Activated CD8-positive, alpha-beta memory T cell treated with anti-CD3 and anti-CD28 coated beads, Interleukin-2, amount 10 ng/mL, durations not matched to agents 7 days and 5 days (primary cell): ENCODE measurements around the gene CCL7. TPM values are rescaled to one million over a fixed set of nuclear protein-coding genes. Genes with fewer than 3 reads are reported as not detected.
"Not testable (repeated sequence)": the region's sequence is repeated elsewhere in the genome, so short reads cannot be mapped to it uniquely, and the experiment has no call there.

Experiments
- ATAC-seq: fragments of 150-1000 bp; cut with Tn5 transposase; one replicate; pipeline ENCODE4 v1.10.0; 2021; ENCODE audit warnings: moderate library complexity
- CTCF ChIA-PET: fragments of 350-600 bp; sonication (Branson Sonifier 250); formaldehyde crosslinking; loops from one replicate; lab custom pipeline; 2021; ENCODE audit warnings: antibody characterized with exemption; lab: Charles Lee
- DNase-seq: peaks from one replicate; pipeline ENCODE4 v3.0.0-alpha.2; 2020
- H3K27ac Mint-ChIP-seq: one replicate; pipeline ENCODE4 v1.8.0; 2021; ENCODE audit warnings: mild to moderate bottlenecking, mixed read lengths
- H3K27me3 Mint-ChIP-seq: one replicate; pipeline ENCODE4 v1.8.0; 2021; ENCODE audit warnings: mixed read lengths
- H3K36me3 Mint-ChIP-seq: one replicate; pipeline ENCODE4 v1.8.0; 2021; ENCODE audit warnings: mild to moderate bottlenecking, mixed read lengths
- H3K4me1 Mint-ChIP-seq: one replicate; pipeline ENCODE4 v1.8.0; 2021; ENCODE audit warnings: mixed read lengths
- H3K4me3 Mint-ChIP-seq: one replicate; pipeline ENCODE4 v1.8.0; 2021; ENCODE audit warnings: mild to moderate bottlenecking, moderate library complexity, mixed read lengths
- H3K9me3 Mint-ChIP-seq: one replicate; pipeline ENCODE4 v1.8.0; 2022; ENCODE audit warnings: low read depth, mixed read lengths
- total RNA-seq, 2 experiments: library from RNA; stranded (reverse); gene quantifications; one replicate each; pipeline ENCODE4 v1.2.3, GENCODE V29; 2021

Gene CCL7
- not detected for total RNA-seq

DNA sequence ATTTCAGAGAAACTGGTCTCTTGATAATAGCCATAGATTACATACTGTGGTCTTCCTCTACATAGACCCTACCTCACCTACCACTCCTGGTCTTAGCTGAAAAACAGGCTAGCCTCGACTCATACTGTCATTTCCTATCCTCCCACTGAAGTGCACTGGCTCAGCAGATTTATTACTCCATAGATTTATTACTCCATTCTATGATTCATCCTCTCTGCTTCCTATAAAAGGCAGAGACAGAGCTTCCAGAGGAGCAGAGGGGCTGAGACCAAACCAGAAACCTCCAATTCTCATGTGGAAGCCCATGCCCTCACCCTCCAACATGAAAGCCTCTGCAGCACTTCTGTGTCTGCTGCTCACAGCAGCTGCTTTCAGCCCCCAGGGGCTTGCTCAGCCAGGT, at the start of gene CCL7:
TSS of gene CCL7 (plus strand) at position 253 of the 400 bp plus-strand sequence. CDS start at position 323, 70 bp downstream.
- H3K4me1 Mint-ChIP-seq = no peaks in the 10 kb centered on the region
- H3K36me3 Mint-ChIP-seq = no peaks in the 10 kb centered on the region
- H3K4me3 Mint-ChIP-seq = no peak within 1 kb of the TSS
- H3K9me3 Mint-ChIP-seq = no peaks in the 10 kb centered on the region
- no peak for ATAC-seq
- DNase-seq = no peak
- CTCF ChIA-PET = no interaction called here
- H3K27ac Mint-ChIP-seq = no peak within 1 kb of the TSS
- H3K27me3 Mint-ChIP-seq = peaks cover 79% of the 10 kb centered on the region

DNA sequence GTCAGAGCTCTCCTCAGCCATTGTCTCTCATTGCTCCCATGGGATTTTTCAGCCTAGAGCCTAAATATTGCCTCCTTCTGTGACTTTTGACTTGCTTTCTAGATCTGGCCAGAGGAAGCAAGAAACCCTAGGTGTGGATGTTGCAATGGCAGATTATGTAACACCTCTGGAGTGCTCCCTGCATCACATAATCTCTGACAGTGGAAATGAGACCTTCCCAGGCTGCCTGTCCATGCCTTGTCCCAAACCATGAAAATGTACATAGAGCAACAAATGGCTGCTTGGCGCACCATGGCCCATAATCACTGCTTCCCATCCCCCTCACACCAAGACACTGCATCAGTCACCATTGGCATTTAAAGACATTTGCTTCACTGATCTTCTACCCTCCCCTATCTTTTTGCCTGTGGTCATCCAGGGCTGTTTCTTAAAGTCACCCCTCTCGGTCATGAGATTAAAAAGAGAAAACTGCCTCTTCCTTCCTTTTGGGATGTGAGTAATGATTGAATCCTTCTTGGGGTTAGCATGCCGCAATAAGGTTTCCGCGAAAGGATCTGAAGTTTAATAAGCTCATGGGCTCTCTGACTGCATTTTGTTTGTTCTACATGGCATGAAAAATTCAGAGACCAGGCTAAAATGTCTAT, 49.1 kb upstream of the CCL7 start:
- CTCF ChIA-PET = no interaction called here
- DNase-seq (no peak), ATAC-seq (no peak)
- no peaks in the 10 kb centered on the region for H3K4me1 Mint-ChIP-seq
- no peak overlapping the region for H3K4me3 Mint-ChIP-seq
- peaks cover 2% of the 10 kb centered on the region for H3K36me3 Mint-ChIP-seq
- no peak overlapping the region for H3K27ac Mint-ChIP-seq
- H3K9me3 Mint-ChIP-seq = peaks cover 3% of the 10 kb centered on the region
- H3K27me3 Mint-ChIP-seq = peaks cover 70% of the 10 kb centered on the region

DNA sequence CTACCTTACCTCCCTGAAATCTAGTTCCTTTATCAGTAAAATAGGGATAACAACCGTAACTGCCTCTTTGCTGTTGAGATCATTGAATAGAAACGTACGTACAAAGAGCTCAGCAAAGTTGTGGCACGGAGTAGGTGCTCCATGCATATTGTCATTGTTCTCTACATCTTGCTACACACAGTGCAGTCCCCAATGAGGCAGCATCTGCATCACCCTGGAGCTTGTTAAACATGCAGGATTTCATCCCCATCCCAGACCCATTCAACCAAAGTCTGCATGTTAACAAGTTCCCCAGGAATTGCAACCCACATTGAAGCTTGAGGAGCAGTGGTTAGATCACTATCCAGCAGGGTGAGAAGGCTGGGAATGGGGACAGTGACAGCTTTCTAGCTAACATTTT, 48.6 kb upstream of the CCL7 start:
- H3K27ac Mint-ChIP-seq = no peak overlapping the region
- DNase-seq = no peak
- no peaks in the 10 kb centered on the region for H3K36me3 Mint-ChIP-seq
- CTCF ChIA-PET = no interaction called here
- no peaks in the 10 kb centered on the region for H3K9me3 Mint-ChIP-seq
- H3K4me3 Mint-ChIP-seq = no peak overlapping the region
- H3K4me1 Mint-ChIP-seq = no peaks in the 10 kb centered on the region
- no peak for ATAC-seq
- peaks cover 71% of the 10 kb centered on the region for H3K27me3 Mint-ChIP-seq

DNA sequence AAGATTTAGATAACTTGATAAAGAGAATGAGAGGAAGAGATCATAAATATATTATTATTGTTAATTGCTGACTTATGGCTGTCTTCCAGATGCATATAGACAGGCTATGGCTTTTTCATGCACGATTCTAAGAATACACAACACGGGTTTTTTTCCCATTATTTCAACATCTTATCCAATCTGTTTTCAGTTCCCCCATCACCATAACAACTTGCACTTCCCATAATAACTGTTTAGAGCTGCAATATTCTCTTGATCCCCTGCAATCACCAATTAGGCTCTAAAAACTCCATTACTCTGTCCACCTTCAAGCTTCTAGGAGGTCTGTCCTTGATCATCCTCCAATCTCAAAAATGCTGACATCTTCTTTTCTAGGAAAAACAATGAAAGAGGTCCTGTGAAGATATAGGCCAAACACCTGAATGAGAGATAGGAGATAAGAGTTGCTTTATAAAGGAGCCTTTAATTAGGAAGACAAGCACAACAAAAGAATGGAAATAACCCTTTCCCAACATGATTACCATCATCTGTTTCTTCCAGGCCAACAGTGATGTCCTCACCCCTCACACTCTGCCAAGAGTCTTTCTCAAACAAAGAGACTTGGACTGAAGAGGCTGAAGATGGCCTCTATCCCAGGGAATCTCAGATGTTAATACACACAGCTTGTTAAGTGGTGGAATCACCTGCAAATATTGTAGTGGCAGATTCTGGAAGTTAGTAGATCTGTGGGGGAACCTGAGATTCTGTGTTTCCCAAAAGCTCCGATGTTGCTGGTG, 47.1 kb upstream of the CCL7 start:
- Mint-ChIP-seq H3K27me3 (peaks cover 70% of the 10 kb centered on the region), H3K36me3 (no peaks in the 10 kb centered on the region), H3K4me1 (no peaks in the 10 kb centered on the region), H3K9me3 (no peaks in the 10 kb centered on the region), H3K4me3 (no peak overlapping the region), H3K27ac (no peak overlapping the region)
- DNase-seq = no peak
- ATAC-seq = no peak
- CTCF ChIA-PET = interaction anchor here (1.5 kb wide), 1 partner anchor 22 kb away, joined by 4 read pairs; no protein-coding TSS in a partner anchor

DNA sequence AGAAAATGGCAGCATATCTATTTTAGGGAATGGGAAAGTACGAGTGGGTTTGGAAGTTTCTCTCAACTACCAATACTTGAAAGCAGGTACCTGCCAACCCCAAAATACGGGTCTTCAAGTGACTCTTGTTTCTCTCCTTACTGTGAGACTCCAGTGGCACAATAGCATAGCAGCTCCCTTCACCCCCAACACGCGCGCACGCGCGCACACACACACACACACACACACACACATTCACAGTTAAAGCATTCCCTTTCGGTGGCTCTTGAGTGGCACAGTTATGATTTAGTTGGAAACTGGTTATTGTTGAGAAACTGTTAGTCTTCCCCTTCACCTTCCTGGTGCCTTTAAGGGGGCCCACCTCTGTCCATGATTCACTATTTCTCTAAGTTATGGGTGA, 45.0 kb upstream of the CCL7 start:
- H3K4me1 Mint-ChIP-seq = no peaks in the 10 kb centered on the region
- H3K4me3 Mint-ChIP-seq = no peak overlapping the region
- no peaks in the 10 kb centered on the region for H3K9me3 Mint-ChIP-seq
- no peak for ATAC-seq
- no peak overlapping the region for H3K27ac Mint-ChIP-seq
- DNase-seq = no peak
- peaks cover 71% of the 10 kb centered on the region for H3K27me3 Mint-ChIP-seq
- no peaks in the 10 kb centered on the region for H3K36me3 Mint-ChIP-seq
- CTCF ChIA-PET = no interaction called here

DNA sequence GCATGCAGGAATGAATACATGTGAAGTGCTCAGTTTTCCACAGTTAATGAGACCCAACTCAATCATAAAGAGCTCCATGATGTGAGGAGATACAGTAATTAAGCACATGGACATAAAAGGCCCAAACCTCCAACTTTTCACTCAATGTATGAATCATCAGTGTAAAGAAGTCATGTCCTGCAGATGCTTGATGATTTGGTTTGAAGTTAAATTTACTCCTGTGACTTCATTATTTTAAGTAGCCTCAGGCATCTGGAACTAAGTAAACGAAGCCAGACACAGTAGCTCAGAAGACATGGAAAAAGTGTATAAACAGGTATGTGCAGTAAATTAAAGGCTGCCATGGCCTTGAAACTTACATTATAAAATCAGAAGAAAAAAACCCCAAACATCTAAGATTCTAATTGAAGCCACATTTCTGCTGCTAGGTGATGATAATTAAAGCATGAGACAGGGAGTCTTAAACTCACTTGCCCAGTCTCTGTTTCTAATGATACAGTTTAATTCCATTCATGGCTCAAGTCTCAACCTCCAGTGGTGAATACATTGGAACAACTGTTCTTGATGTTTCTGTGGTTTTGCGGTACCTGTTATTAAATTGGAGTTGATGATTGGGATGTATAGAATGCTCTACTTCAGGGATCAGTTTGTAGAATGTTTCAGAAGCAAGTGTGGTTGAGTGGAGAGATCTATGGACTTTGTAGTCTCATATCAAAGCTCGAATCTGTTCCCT, 43.8 kb upstream of the CCL7 start:
- ATAC-seq (no peak), DNase-seq (no peak)
- no peaks in the 10 kb centered on the region for H3K4me1 Mint-ChIP-seq
- peaks cover 77% of the 10 kb centered on the region for H3K27me3 Mint-ChIP-seq
- peaks cover 3% of the 10 kb centered on the region for H3K9me3 Mint-ChIP-seq
- CTCF ChIA-PET = no interaction called here
- no peaks in the 10 kb centered on the region for H3K36me3 Mint-ChIP-seq
- no peak overlapping the region for H3K27ac Mint-ChIP-seq
- H3K4me3 Mint-ChIP-seq = no peak overlapping the region

DNA sequence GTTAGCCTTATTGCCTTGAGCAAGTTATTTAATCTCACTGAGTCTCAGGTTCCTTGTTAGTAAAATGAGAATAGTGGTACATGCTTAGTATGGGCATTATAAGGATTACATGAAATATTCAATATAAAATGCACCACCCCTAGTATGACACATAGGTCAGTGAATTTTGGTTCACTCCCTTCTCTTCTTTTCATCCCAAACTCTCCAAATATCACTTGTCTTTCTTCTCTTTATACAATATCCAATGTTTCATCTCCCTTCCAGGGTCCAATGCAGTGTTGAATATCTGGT, 43.3 kb upstream of the CCL7 start:
- Mint-ChIP-seq H3K27me3 (peaks cover 77% of the 10 kb centered on the region), H3K9me3 (peaks cover 3% of the 10 kb centered on the region), H3K4me3 (no peak overlapping the region), H3K36me3 (no peaks in the 10 kb centered on the region), H3K27ac (no peak overlapping the region), H3K4me1 (no peaks in the 10 kb centered on the region)
- ATAC-seq = no peak
- no peak for DNase-seq
- CTCF ChIA-PET = no interaction called here

DNA sequence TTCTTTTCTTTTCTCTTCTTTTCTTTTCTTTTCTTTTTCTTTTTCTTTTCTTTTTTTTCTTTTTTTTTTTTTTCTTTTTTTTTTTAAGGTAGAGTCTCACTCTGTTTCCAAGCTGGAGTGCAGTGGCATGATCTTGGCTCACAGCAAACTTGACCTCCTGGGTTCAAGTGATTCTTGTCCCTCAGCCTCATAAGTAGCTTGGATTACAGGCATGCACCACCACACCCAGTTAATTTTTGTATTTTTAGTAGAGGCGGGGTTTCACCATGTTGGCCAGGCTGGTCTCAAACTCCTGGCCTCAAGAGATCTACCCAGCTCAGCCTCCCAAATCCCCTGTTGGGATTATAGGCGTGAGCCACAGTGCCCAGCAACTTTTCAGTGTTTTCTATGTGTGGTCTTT, 42.7 kb upstream of the CCL7 start:
- H3K4me3 Mint-ChIP-seq, H3K4me1 Mint-ChIP-seq, DNase-seq, ATAC-seq, H3K27ac Mint-ChIP-seq, CTCF ChIA-PET, H3K9me3 Mint-ChIP-seq, H3K36me3 Mint-ChIP-seq: not testable (repeated sequence)
- peaks cover 71% of the 10 kb centered on the region for H3K27me3 Mint-ChIP-seq

DNA sequence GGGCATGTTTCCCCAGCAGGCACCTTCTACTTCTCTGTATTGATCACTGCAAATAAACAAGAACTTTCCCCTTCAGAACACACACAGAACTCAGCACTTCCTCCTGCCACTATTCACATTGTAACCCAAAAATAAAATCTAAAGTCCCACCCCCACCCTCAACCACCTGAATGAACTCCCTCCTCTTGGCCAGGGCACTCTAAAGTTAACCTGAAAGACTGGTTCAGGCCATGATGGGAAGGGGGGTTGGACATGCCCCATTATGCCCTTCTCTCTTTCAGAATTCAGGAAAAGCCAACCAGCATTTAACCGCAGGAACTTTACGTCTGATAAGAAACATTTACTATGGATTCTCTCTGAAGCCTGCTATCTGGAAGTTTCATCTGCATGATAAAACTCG, 42.3 kb upstream of the CCL7 start:
- H3K4me3 Mint-ChIP-seq = no peak overlapping the region
- no peaks in the 10 kb centered on the region for H3K4me1 Mint-ChIP-seq
- DNase-seq (no peak), ATAC-seq (no peak)
- H3K27ac Mint-ChIP-seq = no peak overlapping the region
- CTCF ChIA-PET = no interaction called here
- peaks cover 68% of the 10 kb centered on the region for H3K27me3 Mint-ChIP-seq
- H3K9me3 Mint-ChIP-seq = peaks cover 3% of the 10 kb centered on the region
- H3K36me3 Mint-ChIP-seq = no peaks in the 10 kb centered on the region

DNA sequence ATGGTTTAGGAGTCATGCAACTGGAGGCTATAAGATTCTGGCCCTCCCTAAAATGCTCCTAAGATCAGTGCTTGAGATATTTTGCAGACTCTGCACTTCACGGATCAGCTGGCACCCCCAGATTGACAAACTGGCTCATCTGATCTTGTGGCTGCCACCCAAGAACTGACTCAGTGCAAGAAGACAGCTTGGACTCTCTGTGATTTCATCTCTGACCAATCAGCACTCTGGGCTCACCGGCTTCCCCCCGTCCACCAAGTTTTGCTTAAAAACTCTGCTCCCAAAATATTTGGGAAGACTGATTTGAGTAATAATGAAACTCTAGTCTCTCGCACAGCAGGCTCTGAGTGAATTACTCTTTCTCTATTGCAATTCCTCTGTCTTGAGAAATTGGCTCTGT, 41.2 kb upstream of the CCL7 start:
- H3K27me3 Mint-ChIP-seq = peaks cover 66% of the 10 kb centered on the region
- H3K4me1 Mint-ChIP-seq = no peaks in the 10 kb centered on the region
- H3K9me3 Mint-ChIP-seq = peaks cover 3% of the 10 kb centered on the region
- DNase-seq (no peak), ATAC-seq (no peak)
- no peak overlapping the region for H3K27ac Mint-ChIP-seq
- H3K36me3 Mint-ChIP-seq = no peaks in the 10 kb centered on the region
- no peak overlapping the region for H3K4me3 Mint-ChIP-seq
- CTCF ChIA-PET = no interaction called here

DNA sequence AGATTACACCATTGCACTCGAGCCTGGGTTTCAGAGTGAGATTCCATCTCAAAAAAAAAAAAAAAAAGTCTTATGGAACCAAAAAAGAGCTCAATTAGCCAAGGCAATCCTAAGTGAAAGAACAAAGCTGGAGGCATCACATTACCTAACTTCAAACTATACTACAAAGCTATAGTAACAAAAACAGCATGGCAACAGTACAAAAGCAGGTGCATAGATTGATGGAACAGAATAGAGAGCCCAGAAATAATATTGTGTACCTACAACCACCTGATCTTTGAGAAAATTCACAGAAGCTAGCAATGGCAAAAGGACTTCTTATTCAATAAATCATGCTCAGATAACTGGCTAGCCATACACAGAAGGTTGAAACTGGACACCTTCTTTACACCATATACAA, 39.7 kb upstream of the CCL7 start:
- no peak overlapping the region for H3K4me3 Mint-ChIP-seq
- no peaks in the 10 kb centered on the region for H3K4me1 Mint-ChIP-seq
- H3K9me3 Mint-ChIP-seq = peaks cover 3% of the 10 kb centered on the region
- DNase-seq = no peak
- ATAC-seq = no peak
- H3K36me3 Mint-ChIP-seq = no peaks in the 10 kb centered on the region
- H3K27me3 Mint-ChIP-seq = peaks cover 57% of the 10 kb centered on the region
- H3K27ac Mint-ChIP-seq = no peak overlapping the region
- CTCF ChIA-PET = no interaction called here

DNA sequence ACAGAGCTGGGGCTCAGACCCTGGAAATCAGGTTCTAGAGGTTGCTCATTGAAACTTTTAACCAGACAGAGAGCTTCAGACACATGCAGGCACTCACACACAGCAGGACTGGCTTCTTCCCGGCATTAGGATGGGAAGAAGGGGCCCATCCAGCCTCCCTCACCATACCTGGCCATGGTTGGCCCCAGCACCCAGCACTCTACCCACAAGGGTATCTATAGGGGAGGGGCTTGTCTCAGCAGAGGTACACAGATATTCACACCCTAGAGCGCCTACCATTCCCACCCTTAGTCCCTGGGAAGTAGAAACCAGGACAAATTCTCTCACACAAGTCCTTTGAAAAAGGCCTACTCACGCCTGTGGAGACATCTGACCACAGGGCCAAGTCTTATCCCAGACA, 35.4 kb upstream of the CCL7 start:
- CTCF ChIA-PET = no interaction called here
- Mint-ChIP-seq H3K36me3 (no peaks in the 10 kb centered on the region), H3K4me1 (no peaks in the 10 kb centered on the region), H3K4me3 (no peak overlapping the region), H3K27me3 (peaks cover 31% of the 10 kb centered on the region), H3K27ac (no peak overlapping the region), H3K9me3 (peaks cover 3% of the 10 kb centered on the region)
- no peak for ATAC-seq
- DNase-seq = no peak

DNA sequence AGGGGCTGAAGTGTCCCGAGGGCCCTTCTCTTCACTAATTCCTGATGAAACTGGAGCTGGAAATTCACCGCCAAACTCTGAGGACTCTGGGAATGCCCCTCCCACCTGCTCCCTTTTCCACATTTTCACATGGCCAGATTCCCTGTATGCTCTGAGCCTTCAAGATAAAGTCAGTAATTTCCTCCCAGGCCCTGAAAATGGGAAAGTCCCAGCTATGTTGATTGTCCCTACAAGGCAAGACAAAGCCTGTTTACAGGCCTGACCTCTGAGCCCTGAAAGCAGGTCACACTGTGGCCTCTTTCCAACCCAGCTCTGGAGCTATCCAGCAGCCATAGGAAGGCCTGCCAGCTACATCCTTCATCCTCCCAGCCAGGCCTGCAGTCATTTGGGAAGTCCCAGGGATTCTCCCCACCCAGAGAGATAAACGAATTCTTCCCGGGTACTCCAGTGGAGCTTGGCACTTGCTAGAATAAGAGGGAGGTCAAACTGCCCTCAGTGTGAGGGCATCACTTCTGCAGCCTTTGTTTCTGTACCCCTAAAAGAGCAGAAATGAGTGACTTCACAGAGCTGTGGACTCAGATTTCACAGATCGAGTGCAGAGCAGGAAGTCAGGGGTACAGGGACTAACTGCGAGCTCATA, 34.5 kb upstream of the CCL7 start:
- H3K27me3 Mint-ChIP-seq = peaks cover 35% of the 10 kb centered on the region
- CTCF ChIA-PET = interaction anchor here (0.9 kb wide), 1 partner anchor 126 kb away, joined by 4 read pairs; no protein-coding TSS in a partner anchor
- no peak overlapping the region for H3K4me3 Mint-ChIP-seq
- H3K9me3 Mint-ChIP-seq = peaks cover 3% of the 10 kb centered on the region
- no peak overlapping the region for H3K27ac Mint-ChIP-seq
- DNase-seq (no peak), ATAC-seq (no peak)
- no peaks in the 10 kb centered on the region for H3K36me3 Mint-ChIP-seq
- no peaks in the 10 kb centered on the region for H3K4me1 Mint-ChIP-seq
